A204.1 (cell line): Measurements from ENCODE around the gene FMNL2.
A peak's percentile ranks its signal among the peaks of the same experiment; 100 is the strongest.

Experiments
- FAIRE-seq: peaks from 2 replicates; lab custom pipeline; 2012; peaks lifted over from hg19 to GRCh38; lab: Jason Lieb, UNC

The FMNL2 gene

DNA sequence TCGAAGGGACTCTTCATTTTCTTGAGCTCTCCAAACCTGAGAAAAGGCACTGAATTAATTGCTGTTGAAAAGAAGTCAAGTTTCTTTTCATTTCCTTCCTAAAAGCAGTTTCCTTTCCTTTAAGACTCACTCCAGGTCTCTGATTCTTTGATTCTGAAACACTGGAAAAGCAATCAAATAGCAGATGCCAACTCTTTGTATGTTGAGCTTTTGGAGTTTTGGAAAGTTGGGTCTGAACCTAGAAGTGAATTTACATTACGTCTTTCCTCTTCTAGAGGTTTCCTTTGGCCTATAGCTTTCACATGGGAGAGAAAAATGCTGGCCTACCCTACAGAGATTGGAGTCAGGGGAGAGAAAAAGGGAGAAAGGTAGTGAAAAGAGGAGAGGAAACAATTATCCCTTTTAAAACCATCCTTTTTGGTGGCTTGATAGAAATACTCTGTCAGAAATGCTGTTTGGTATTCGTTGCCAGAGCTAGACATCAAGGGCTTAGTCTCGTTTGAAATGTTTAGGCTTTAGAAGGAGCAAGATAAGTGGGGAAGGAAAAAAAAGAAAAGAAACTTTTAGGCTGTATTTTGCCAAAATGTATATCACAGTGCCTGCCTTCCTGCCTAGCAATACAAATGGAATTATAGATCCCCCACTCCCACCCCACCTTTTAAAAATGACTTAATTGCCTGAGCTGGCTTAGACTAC lies 194.6 kb downstream of the FMNL2 start:
- FAIRE-seq, result no peak

GRCh38 chr2:152532241-152532640 lies 197.3 kb downstream of the FMNL2 start:
- FAIRE-seq, result no peak

DNA sequence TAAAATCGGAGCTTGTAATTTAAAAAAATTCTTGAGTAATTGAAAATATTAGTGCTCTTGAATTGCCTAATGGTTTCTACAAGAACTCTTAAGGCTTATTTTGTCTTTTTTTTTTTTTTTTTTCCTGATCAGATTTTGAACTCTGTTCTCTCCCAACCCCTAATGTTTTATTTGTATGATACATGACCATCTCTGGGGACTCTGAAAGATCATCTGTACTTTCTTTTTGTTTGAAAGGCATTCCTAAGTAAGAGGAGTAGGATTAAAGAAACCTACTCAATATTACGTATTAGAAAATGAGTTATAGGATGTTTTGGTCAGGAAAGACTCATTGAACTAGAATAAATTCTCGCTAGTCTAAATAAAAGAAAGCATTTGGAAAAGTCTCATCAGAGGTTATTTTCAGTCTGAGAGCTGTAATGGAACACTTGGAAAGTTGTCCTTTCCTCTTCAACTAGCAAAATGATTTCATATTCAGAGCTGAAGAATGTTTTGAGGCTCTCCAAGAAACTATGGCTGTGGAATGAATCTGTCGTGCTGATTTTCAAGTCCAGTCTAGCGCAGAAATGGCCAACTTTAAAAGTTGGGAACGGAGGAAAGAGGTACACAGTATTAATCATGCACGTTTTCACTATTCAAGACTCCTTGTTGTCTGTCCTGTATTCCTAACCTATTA lies 199.6 kb downstream of the FMNL2 start:
- peak; percentile 16 for FAIRE-seq

DNA sequence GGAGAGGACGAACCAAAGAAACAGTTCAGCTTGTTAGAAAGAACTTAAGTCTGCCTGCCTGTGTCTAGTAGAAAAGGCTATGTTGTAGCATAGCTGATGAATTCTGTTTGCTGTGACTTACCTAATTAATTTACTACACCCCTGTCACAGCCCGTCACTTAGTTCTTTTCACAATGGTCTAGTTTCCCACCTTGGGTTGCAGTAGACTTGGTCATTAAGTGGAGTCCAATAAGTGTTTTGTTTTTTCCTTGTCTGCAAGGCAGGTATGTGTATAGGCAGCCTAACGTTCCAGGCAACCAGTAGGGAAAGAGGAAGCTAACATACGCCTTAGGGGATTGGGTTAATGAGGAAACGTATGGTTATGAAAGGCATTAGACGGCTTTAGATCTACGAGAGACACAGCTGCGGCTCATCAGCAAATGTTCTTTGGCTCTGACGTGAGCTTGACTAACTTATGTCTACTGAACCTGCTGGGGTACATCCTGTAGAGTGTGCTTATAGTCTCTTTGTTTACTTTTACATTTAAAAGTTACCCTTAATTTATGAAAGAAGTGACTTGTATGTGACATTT lies 202.2 kb downstream of the FMNL2 start:
- peak; percentile 6 for FAIRE-seq

- no peak for FAIRE-seq
These were observed 204.4 kb downstream of the FMNL2 start for GRCh38 chr2:152539424-152539823.

DNA sequence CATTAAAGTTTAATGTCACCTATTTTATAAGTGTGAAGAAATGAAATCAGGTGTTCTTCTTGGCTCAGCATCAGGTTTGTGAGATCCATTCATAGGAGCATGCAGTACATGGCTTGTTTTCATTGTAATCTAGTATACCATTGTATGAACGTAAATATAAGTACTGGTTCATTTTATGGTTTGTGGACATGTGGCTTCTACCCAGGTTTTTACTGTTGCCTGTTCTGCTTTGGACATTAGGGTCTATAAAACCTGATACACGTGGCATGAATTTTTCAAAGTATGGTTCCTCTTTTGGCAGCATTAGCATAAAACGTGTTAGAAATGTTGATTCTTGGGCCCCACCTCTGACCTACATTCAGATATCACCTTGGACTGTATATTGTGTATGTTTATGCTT lies 206.7 kb downstream of the FMNL2 start:
- FAIRE-seq, result no peak

DNA sequence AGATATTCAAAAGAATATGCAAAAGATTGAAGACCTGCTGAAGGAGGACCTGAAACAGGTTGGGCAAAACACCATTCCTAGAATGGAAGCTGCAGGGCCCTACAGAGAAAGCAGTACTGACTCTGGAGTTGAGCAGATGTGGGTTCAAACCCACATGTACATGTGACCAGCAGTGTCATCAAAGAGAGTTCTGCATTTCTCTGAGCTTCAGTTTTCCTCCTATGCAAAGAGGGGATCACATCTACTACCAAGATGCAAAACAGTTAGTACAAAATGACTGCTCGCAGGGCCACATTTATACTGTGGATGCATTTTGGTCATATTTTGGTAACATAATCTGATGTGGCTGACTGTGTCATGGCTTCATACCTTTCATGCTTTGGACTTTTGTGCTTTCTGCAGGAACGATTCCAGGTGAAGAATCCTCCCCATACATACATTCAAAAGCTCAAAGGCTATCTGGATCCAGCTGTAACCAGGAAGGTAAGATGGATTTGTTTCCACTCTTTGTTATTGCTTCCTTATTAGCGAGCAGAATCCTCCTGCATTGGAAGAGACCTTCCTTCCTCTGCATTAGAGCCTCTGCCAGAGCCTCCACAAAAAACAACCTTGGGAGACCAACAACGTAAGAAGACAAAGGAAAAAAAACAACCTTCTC lies 207.5 kb downstream of the FMNL2 start:
- no peak for FAIRE-seq

DNA sequence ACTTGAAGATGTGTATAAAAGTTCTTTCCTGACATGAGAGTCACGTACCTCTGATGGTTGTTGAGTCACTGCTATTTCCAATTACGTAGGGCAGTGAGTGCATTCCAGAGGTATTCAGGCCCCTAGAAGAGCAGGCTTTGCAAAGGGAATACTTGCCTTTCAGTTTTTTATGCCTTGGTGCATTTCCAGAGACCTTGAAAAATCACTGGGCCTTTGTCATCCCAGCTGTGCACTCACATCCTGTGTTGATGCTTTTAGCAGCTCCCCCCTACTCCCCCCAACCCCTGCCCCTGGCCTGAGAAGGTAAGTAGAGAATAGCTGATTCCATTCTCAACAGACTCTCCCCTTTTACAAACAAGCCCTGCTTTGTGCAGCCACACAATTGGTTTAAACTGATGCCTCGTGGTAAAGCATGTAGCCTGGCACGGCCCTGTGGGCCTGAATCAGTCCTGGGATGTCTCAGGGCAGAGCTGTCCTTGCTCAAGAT lies 208.1 kb downstream of the FMNL2 start:
- no peak for FAIRE-seq

- no peak for FAIRE-seq
These were observed 208.7 kb downstream of the FMNL2 start for GRCh38 chr2:152543717-152544116.

- no peak for FAIRE-seq
These were observed 209.7 kb downstream of the FMNL2 start for GRCh38 chr2:152544638-152545037.

DNA sequence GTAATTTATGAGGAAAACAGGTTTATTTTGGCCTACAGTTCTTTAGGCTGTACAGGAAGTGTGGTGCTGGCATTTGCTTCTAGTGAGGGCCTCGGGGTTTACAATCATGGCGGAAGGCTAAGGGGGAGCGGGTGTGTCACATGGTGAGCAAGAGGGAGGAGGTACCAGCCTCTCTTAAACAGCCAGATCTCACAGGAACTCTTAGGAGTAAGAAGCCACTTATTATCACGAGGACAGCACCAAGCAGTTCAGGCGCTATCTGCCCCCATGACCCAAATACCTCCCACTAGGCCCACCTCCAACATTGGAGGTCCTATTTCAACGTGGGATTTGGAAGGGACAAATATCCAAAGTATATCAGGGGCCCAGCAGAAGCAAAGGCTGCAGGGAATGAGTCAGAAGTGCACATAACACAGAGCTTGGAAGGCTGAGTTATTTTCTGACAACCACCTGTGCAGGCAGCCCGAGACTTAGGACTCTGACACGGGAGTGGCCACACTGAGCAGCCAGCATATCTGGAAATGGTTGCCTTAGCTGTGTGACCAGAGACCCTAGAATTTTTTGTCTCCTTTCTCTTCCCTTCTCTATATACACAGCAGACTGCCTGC lies 211.4 kb downstream of the FMNL2 start:
- no peak for FAIRE-seq

GRCh38 chr2:152548111-152548875 lies 213.3 kb downstream of the FMNL2 start:
- no peak for FAIRE-seq

- no peak for FAIRE-seq
These were observed 214.0 kb downstream of the FMNL2 start for GRCh38 chr2:152548996-152549395.

GRCh38 chr2:152549423-152549822 lies 214.4 kb downstream of the FMNL2 start:
- FAIRE-seq, result no peak

- FAIRE-seq, result no peak
These were observed 215.4 kb downstream of the FMNL2 start for GRCh38 chr2:152550386-152550785.

- no peak for FAIRE-seq
These were observed 217.9 kb downstream of the FMNL2 start for GRCh38 chr2:152552888-152553287.

DNA sequence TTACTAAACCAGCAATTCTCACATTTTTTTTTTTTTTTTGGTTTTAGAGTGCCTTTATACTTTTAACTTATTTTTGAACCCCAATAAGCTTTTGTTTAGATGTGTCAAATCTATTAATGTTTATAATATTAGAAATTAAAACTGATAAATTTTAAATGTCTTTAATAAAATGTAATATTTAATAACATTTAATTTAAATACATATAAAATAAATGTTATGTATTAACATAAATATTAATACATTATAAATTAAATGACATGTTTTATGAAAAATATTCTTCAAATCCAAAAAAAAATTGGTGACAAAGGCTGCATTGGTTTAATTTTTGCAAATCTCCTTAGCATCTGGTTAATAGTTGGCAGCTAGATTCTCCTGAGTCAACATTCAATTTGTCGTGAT lies 218.5 kb downstream of the FMNL2 start:
- FAIRE-seq, result peak; percentile 97

DNA sequence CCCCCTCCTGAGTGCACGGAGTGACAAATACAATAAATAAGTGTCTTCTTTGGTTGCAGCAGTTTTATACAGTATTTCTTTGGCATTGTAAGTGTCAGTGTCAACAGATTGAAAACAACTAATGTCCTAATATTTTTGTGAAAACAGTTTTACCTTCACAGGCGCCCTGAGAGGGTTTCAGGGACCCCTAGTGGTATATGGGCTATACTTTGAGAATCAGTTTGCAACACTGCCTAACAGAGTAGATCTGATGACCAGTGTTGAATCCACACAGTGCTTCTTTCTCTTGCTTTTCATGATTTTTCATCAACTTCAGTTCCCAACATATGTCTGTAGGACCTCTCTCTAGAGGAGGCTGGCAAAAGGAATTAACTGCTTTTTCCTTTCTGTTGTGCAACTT lies 220.1 kb downstream of the FMNL2 start:
- FAIRE-seq, result no peak

DNA sequence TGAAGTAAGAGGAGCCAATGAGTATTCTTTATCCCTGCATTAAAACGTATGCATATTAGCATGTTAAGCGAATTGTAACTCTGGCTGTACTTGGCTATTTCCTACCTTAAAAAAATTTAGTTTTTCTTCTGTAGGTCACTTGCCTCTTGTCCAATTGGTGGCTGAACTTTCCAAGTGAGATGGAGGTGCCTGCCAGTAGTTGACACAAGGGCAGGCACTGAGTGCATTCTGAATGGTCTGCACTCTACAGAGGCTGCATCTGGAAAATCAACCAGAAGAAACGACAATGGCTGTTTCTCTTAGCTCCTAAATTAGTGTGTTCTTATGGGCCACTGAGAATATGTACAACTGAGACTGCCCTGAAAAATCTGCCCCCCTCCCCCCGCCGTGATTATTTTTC lies 221.5 kb downstream of the FMNL2 start:
- no peak for FAIRE-seq

- no peak for FAIRE-seq
These were observed 222.4 kb downstream of the FMNL2 start for GRCh38 chr2:152557273-152557888.
